ENCODE results near the gene PROK1.

DNA sequence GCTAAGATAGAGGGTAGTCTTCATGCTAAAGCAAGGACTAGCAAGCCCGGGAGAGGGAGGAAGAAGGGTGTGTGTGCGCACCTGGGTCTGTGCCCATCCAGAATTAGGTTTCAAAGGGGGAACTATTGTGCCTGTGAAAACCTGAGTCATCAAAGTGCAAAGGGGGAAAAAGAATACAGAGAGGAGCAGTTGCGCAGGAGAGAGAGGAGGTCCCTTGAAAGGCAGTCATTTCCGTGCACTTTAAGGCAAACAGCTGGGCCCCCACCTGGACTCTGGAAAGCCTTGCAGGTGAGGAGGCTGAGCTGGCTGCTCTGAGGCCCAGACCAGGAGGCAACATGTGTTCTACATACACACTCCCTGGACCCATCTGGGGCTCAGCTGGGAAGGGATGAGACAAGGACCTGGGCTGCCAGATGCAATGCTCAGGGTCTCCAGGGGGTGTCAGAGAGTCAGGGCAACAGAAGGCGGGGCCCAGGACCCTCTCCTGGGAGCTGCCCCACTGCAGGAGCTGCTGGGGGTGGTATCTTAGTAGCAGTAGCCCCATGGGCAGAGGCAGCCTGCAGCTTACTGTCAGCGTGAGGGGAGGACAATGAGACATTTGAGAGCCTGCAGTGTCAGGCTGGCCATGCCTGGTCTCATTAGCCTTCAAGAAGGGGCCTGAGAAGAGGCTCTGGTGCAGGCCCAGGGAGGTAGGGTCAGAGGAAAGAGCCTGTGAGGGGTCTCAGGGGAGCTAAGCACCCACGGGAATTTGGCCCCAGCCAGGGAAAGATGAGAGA is 14.3 kb downstream of the PROK1 start:
- TF ChIP-seq CTCF (IDR thresholded peaks at IDR 0.05) (no peak), ZC3H11A (IDR thresholded peaks at IDR 0.05) (no peak), RAD21 (conservative IDR thresholded peaks at IDR 0.05 in 1 of 2, IDR thresholded peaks at IDR 0.05 in 1 of 2) (no peak), CHD2 (IDR thresholded peaks at IDR 0.05; ENCODE audit: low read length, partially characterized antibody) (no peak), MAX (IDR thresholded peaks at IDR 0.05) (no peak), EHF (CRISPR knock-in tag; IDR thresholded peaks at IDR 0.05) (no peak), POLR2A (IDR thresholded peaks at IDR 0.05; ENCODE audit: low read length) (no peak), NFE2L2 (conservative IDR thresholded peaks at IDR 0.05; ENCODE audit: low read length) (no peak)
